ENCODE measurements around the gene P4HA2.

P4HA2 gene

GRCh38 chr5:132223861-132224260 lies 3.8 kb downstream of the P4HA2 start:
- DNase-seq (ENCODE audit: low read depth in 2 of 2) = no peak

- DNase-seq (ENCODE audit: low read depth in 2 of 2) = no peak
These were observed 5.0 kb downstream of the P4HA2 start for GRCh38 chr5:132222649-132223038.

GRCh38 chr5:132221781-132222648 lies 5.6 kb downstream of the P4HA2 start:
- DNase-seq (ENCODE audit: low read depth in 2 of 2) = no peak

- no peak for DNase-seq (ENCODE audit: low read depth in 2 of 2)
These were observed 7.2 kb downstream of the P4HA2 start for GRCh38 chr5:132220491-132220890.

GRCh38 chr5:132219981-132220380 lies 7.7 kb downstream of the P4HA2 start:
- DNase-seq (ENCODE audit: low read depth in 2 of 2) = no peak

GRCh38 chr5:132219289-132219970 lies 8.2 kb downstream of the P4HA2 start:
- no peak for DNase-seq (ENCODE audit: low read depth in 2 of 2)

GRCh38 chr5:132218321-132218720 lies 9.3 kb downstream of the P4HA2 start:
- no peak for DNase-seq (ENCODE audit: low read depth in 2 of 2)

- DNase-seq (ENCODE audit: low read depth in 2 of 2) = peak; percentile 85 to 88
These were observed 12.3 kb downstream of the P4HA2 start for GRCh38 chr5:132215329-132215728.

GRCh38 chr5:132214491-132214890 lies 13.2 kb downstream of the P4HA2 start:
- DNase-seq (ENCODE audit: low read depth in 2 of 2) = no peak

GRCh38 chr5:132213666-132214065 lies 14.0 kb downstream of the P4HA2 start:
- DNase-seq (ENCODE audit: low read depth in 2 of 2) = no peak

- DNase-seq (ENCODE audit: low read depth in 2 of 2) = no peak
These were observed 15.9 kb downstream of the P4HA2 start for GRCh38 chr5:132211787-132212186.

- no peak for DNase-seq (ENCODE audit: low read depth in 2 of 2)
These were observed 16.7 kb downstream of the P4HA2 start for GRCh38 chr5:132210944-132211343.

GRCh38 chr5:132209901-132210545 lies 17.6 kb downstream of the P4HA2 start:
- no peak for DNase-seq (ENCODE audit: low read depth in 2 of 2)

GRCh38 chr5:132209131-132209530 lies 18.5 kb downstream of the P4HA2 start:
- DNase-seq (ENCODE audit: low read depth in 2 of 2) = no peak

- DNase-seq (ENCODE audit: low read depth in 2 of 2) = no peak
These were observed 19.9 kb downstream of the P4HA2 start for GRCh38 chr5:132207778-132208177.

GRCh38 chr5:132206782-132207181 lies 20.9 kb downstream of the P4HA2 start:
- no peak for DNase-seq (ENCODE audit: low read depth in 2 of 2)

- no peak for DNase-seq (ENCODE audit: low read depth in 2 of 2)
These were observed 22.1 kb downstream of the P4HA2 start for GRCh38 chr5:132205385-132206125.

- DNase-seq (ENCODE audit: low read depth in 2 of 2) = no peak
These were observed 23.1 kb downstream of the P4HA2 start for GRCh38 chr5:132204371-132205135.

GRCh38 chr5:132203916-132204315 lies 23.7 kb downstream of the P4HA2 start:
- DNase-seq (ENCODE audit: low read depth in 2 of 2) = no peak

GRCh38 chr5:132203464-132203818 lies 24.2 kb downstream of the P4HA2 start:
- DNase-seq (ENCODE audit: low read depth in 2 of 2) = no peak
